ENCODE measurements around the gene TUSC7.

TUSC7 gene

DNA sequence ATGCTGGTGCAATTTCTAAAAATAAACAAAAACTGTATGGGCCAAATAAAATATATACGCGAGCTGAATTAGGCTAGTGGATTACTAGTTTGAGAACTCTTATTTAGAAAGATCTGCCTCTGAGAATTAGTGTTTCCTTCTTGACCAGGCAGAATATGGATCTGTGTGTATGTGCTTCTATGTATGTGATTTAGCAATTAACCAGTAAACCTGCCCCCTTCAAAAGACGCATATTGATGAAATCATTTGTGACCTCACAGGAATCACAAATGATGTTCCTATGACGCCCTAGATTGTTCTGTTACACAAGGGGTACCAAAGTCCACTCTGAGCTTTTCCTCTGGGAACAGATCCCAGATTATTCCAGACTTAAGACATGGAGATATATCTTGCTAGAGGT is at the start of gene TUSC7:
Gene TUSC7, plus strand, starts transcription at position 301 of the 400 bp plus-strand sequence.
- DNase-seq (ENCODE audit: low spot score): no peak

DNA sequence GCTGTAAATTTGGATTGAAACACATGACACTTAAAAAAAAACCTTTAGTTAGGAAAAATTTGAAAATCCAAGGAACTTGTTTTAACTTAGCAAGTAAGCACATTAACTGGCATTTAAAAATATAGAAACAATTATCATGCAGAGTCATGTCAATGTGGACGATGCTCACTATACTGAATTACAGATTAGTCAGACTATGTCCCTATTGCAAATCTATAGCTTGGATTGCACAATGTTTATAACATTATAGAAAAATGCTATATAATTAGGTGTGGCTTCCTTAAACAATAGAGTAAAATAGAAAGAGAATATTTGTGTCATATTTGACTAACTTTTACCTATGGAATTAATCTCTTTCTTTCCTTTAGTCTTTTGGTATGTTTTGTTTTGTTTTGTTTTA is 48.4 kb upstream of the TUSC7 start:
- DNase-seq (ENCODE audit: low spot score): no peak

DNA sequence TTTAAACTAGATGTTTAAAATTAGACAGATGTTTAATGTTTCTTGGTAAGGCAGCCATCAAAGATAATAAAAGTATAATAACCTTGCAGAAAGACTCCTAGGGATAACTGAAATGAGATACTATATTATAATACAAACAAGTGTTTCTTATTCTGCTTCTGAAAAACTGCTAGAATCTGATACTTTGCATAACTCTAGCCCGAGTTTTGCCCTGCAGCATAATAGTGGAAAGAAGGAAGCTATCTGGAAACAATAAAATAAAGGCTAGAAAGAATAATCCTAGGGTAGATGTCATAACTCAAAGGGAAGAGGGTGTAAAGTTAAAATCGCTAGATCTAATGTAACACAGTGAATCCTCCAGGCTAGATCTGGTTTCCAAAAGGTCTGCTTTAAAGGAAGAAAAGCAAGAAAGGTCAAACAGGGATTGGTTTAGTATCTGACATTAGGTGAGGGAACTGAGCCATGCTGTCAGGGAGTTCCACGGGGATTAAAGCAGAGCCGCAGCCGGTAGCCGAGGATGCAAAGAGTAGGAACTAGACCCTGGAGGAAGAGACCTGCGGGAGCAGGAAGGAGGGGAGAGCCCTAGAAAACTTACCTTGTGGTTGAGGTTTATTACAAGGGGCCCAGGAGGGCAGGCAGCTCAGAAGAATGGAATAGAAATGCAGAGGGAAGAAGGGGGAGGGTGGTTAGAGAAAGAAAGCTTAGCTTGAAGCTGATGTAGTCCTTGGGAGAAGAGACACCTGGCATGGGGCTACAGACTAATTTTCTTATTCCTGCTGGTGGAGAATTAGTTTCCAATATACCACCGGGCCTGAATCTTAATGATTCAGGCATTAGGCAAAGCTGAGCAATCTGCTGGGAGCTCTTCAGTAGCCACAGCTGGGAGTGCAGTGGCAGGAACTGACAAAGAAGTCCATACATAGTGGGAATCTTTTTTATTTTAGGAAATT is 46.1 kb upstream of the TUSC7 start:
- DNase-seq (ENCODE audit: low spot score): peak; percentile 13

DNA sequence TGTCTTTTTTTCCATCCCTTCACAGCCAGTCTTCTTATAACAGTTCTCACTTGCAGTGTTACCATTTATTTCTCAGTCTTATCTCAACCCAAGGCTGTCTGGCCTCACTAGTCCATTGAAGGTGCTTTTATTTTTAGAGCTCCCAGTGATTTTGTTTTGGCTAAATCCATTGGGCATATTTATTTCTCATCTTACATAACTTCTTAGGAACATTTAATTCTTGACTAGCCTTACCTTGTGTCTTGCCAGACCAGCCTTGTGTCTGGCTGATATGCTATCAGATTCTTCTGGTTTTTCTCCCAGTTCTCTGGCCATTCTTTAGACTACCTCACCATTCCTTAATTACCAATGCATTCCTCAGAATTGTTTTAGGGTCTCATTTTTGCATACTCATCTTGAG is 42.3 kb upstream of the TUSC7 start:
- no peak for DNase-seq (ENCODE audit: low spot score)

DNA sequence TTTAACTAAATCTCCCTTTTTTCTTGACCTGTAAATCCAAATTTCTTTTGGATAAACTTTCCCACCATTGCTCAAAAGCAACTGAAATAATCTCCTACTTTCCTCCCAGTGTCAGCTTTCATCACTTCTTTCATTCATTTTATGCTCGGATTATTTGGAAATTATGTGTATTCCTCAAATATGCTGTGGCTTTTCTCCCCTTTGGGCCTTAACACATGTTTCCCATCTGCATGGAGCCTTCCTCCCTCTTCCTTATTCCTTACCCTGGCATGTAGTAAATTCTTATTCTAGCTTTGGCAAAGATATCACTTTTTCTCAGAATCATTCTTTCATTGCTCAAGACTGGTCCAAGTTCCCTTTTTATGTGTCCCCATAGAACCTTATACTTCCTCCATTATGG is 41.8 kb upstream of the TUSC7 start:
- no peak for DNase-seq (ENCODE audit: low spot score)

DNA sequence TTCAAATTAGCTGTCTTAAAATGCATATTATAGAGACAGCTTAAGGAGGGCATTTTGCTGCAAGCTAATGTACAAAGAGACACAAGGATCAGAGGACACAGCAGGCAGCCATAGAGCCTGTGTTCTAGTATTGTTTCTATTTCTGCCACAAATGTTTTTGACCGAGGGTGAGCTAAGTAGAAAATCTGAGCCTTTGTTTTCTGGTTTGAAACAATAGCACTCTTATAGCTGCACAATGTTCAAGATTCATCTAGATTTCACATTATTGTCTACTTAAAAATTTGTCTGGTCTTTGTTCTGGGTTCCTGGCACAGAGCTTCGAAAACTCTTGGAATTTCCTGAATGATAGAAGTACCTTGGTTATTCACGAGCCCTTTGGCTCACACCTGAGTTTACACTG is 40.0 kb upstream of the TUSC7 start:
- DNase-seq (ENCODE audit: low spot score): no peak

DNA sequence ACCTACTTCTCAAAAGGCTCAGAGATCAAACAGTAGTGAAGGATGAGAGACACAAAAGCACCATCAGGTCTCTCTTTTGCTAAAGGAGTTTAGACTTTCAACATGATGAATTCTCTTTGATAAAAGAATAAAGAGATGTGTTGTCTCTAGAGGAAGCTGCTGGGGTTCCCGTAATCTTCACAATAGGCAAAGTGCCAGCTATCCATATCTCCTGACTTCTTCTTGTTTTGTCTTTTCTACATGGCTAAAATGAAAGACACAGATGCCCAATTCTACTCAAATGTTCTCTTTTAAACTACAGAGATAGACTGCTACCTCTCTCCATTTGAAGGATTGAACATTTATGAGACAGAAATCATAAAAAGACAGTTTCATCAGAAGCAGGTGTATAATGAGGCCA is 38.4 kb upstream of the TUSC7 start:
- DNase-seq (ENCODE audit: low spot score): peak; percentile 36

DNA sequence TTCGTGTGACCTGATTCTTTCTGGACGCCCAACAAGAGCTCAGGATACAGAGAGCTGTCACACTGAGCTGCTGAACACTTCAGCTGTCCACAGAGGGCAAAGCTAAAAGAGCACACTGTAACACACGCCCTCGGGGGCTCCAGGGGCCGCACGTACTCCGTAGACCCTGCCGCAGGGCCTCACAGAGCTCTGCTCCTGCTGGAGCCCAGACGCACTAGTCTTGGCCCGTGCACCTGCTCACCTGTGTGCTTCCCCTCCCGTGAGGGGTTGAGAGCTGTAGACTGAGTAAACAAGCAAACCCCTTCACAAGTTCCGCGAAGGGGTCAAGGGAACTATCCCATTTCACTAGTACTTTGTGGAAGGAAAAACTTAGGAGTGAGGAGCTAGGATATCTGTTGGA is 30.7 kb upstream of the TUSC7 start:
- no peak for DNase-seq (ENCODE audit: low spot score)

DNA sequence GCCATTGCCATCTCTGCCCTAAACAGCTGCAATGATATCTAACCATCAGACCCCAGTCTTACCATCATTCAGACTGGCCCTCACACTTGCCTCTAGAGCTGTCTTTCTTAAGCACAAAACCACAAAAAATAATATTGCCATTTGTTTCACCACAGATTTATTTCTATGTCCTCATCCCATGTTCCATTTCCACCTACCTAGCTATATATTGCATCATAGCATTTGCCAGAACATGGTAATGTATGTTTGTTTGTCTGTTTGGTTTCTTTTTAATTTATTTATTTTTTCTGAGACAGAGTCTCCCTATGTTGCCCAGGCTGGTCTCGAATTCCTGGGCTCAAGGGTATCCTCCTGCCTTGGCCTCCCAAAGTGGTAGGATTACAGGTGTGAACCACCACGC is 18.5 kb upstream of the TUSC7 start:
- no peak for DNase-seq (ENCODE audit: low spot score)

DNA sequence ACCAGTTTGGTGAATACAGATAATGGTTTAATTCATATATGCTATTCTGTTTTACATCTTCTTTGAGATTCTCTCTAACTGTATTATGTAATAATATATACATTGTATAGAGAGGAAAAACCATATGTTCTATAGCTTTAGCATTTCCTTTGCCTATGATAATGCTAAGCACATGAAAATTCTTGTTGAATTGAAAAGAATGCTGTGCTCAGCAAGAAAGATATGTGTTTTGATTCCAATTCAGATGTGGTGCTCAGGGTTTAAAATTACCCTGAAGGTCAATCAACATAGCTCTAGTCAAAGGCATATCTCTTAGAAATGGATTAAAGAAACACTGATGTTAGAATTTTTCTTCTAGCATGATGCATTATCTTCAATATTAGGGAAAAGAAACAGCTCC is 8.5 kb upstream of the TUSC7 start:
- DNase-seq (ENCODE audit: low spot score): no peak

DNA sequence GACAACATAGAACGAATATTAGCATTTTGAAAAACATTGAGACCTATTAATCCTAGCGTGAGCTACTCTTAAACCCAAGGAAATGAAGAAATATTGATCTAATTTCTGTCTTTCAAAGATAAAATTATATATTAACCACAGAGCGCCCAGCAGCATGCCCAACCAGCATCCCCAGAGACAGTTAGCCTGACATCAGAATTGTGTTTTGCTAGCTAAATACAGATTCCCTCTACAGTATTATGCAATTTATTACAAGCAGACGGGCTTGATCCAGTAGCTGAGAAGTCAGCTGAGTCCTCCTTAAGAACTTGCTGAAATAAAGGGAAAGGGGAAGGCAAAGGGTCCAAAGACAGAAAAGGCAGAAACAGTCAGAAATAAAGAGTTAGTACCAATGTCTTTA is 7.2 kb upstream of the TUSC7 start:
- no peak for DNase-seq (ENCODE audit: low spot score)

DNA sequence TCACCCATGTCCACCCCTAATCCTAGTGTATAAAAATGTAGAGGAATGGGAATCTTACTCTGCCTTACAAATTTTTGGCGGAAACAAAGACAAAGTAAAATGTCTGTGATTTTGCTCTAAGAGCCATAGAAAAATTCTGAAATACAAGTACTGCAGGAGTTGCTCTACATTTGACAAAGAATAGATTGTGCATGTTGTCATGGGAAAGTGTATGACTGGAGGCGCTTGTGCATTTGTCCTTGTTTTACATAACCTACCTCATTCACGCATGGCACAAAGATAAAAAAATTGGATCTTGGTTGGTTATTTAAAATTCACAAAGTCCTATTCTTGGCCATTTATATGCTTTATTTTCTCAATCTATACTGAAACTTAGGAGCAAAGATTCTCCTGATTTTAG is 2.0 kb upstream of the TUSC7 start:
- peak; percentile 22 for DNase-seq (ENCODE audit: low spot score)

DNA sequence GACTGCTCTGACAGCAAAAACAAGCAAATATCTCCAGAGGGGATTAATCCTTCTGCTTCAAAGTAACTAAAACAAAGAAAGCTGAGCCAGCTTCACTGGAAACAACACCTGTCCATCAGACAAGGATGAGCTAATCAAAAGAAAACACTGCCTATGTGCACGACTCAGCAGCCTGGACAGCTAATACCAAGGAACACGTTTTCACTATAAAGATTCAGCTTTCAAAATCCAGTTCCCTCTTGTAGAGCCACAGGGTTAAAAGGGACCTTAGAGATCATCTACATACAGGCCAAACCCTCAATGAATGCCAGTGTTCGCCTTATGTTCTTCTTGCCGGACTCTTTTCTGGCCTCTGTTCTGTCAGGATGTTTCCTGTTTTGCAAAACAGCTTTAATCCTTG is 6.9 kb downstream of the TUSC7 start:
- DNase-seq (ENCODE audit: low spot score): no peak

DNA sequence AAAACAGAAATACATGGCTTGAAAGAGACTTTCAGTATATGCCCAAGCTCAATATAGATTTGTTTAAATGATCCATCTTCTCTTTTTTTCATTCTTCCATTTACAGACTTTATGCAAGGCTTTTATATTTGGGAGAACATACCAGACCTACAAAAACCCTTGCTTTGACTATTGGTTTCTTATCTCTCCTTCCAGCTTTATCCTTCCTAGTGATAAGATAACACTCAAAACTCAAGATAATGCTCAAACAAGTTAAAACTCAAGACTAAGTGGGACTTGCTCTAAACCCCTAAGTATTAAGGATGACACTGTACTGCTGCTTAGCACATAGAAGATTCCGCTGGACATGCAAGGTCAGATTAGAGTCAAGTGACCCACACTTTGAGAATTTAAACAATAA is 8.0 kb downstream of the TUSC7 start:
- DNase-seq (ENCODE audit: low spot score): no peak

DNA sequence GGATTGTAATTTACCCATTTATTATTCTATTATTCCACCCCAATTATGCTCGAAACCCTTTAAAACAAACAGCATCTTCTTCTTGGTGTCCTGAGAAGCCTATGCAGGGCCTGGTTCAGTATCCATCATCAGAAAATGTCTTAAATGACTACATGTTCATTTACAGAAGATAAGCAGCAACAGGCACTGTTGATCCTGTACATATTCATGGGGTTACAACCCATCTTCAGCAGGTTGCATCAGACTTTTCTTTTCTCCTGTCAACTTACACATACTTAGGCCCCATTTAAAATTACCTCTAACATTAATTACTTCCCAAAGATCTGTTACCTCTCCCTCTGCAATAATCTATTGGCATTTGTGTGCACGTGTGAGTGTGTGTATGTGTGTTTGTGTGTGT is 18.9 kb downstream of the TUSC7 start:
- no peak for DNase-seq (ENCODE audit: low spot score)

DNA sequence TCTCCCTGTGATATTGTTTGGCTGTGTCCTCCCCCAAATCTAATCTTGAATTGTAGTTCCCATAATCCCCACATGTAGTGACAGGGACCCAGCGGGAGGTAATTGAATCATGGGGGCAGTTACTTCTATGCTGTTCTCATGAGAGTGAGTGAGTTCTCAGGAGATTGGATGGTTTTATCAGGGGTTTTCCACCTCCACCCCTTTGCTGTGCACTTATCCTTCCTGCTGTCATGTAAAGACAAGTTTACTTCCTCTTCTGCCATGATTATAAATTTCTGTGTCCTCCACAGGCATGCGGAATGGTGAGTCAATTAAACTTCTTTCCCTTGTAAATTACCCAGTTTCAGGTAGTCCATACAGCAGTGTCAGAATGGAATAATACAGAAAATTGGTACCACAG is 24.7 kb downstream of the TUSC7 start:
- no peak for DNase-seq (ENCODE audit: low spot score)

DNA sequence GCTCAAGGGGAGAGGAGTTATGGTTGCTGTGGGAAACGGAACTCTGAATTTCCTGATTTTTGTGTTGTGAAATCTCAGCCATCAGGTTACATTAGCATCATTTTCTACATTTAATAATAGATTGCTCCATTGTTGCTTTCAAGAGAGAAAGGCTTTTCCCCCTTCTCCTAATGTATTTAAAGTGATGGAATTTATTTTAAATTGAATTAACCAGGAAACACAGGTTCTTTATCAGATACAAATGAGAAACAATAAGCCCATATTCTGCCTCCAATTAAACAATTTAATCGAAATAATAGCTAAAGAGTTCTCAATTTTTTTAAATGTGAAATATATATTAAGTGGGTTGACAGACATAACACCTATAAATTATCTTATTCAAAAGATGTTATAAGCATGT is 30.1 kb downstream of the TUSC7 start:
- DNase-seq (ENCODE audit: low spot score): no peak

DNA sequence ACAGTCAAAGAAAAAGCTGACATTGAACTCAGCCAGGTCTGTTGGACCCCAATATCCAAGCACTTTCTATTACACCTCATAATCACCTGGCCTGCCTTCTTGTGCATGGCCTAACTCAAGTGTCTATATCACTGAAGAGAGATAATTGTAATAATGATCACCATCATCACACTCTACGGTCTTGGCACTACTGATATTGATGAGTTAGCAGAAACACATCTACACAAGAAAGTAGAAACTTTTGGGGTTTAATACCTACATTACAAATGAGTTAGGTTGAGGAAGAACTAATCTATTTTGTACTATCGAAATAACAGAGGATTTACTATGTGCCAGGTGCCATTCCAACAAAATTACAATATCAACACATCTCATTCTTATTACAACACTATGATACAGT is 30.7 kb downstream of the TUSC7 start:
- no peak for DNase-seq (ENCODE audit: low spot score)

DNA sequence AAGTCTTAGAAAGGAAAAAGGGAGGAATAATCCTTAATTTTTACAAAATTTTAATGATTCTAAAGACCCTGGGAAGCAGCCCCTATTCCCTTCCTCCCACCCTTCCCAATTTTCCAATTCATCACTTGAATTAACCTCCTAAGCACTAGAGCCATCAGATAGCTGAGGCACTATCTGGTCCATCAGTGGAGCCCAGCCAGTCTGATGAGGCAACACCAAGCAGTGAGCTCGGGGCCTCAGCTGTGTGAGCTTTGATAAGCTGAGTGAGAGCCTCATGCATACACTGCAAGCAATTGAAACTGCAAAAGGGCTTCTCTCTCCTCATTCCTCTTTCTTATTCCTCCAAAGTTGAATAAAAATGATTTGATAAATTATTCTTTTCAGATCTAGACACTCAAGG is 31.9 kb downstream of the TUSC7 start:
- DNase-seq (ENCODE audit: low spot score): no peak

DNA sequence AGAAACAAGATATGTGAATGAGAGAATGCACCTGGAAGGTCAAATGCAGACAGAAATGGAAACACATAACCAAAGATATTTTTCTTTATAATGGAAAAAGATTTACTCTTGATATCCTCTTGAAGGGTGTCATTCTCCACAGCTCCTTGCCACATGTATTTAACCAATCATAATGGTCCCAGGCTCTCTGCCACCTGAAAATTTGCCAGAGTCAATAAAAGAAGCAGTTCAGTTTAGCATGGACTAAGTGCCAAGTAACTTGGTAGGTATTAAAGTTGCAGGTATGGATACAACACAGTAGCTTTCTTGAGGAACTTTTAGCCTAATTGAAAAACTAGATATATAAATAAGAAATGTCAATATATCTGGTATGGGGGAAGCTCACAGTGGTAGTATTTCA is 33.5 kb downstream of the TUSC7 start:
- DNase-seq (ENCODE audit: low spot score): no peak

DNA sequence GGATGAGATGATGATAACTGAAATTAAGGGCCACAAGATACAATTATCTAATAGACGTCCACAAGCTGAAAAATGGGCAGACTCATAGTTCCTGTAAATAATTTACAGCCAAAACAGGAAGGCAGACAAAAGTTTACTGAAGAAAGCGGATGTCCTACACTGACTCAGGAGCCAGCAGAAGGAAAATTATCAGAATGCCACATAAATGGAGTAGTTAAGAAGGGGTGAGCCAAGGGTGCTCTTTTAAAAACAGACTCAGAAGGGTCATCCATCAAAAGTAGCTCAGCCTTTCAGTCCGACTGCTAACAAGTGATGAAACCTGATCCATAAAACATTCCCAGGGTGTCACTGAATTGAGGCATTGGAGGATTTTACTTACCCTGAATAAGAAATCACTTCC is 39.8 kb downstream of the TUSC7 start:
- no peak for DNase-seq (ENCODE audit: low spot score)

DNA sequence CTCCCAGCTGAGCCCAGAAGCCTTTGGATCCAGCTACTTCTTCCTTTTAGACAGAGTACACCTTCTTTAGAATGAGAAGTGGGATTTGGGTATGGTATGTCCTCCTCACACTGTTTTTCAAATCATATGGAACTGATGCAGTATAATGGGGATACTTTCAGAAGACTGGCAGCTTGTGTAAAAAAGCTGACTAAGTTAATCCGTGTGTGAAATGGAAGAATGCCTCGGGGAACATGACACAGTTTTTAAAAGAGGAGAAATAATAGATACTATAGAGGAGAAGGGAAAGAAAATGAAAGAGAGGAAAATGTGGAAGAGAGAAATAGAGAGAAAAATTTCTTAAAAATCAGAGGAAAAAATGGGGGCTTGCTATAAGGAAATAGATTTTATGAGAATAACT is 47.7 kb downstream of the TUSC7 start:
- no peak for DNase-seq (ENCODE audit: low spot score)

DNA sequence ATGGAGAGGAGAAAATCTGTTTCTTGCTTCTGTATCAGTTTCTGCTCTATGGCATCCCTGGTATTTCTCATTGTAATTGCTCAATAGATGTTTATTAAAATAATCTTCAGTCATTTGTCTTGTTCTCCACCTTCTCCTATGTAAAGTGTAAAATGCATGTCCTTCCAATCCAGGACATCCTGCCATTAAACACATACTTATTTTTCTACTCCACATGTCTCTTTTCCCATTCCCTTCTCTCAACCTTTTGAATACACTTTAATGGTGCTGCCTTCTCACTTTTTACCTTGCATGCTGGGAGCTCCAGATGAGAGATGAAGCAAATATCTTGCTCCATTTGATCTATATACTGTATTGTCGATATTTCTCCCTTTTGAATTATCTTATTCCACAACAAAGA is 49.7 kb downstream of the TUSC7 start:
- DNase-seq (ENCODE audit: low spot score): no peak
